ENCODE measurements around the gene KMO.

Gene KMO

DNA sequence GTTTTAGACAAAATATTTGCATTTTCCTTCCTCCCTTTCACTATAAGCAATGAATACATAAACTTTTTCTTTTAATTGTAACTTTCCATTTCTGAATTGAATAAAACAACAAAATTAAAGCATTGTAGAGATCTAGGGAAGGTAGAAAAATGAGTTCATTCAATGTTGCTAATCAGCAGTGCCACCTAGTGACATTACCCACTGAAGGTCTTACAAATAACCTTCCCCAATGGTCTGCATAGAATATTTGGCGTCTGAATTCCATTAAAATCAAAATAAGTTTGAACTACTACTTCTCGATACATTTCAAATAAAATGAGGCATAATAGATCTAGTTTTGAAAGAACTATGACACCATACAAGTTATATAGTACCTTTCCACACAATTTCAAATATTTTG is 32.3 kb upstream of the KMO start:
- TF ChIP-seq, protein P1, sequence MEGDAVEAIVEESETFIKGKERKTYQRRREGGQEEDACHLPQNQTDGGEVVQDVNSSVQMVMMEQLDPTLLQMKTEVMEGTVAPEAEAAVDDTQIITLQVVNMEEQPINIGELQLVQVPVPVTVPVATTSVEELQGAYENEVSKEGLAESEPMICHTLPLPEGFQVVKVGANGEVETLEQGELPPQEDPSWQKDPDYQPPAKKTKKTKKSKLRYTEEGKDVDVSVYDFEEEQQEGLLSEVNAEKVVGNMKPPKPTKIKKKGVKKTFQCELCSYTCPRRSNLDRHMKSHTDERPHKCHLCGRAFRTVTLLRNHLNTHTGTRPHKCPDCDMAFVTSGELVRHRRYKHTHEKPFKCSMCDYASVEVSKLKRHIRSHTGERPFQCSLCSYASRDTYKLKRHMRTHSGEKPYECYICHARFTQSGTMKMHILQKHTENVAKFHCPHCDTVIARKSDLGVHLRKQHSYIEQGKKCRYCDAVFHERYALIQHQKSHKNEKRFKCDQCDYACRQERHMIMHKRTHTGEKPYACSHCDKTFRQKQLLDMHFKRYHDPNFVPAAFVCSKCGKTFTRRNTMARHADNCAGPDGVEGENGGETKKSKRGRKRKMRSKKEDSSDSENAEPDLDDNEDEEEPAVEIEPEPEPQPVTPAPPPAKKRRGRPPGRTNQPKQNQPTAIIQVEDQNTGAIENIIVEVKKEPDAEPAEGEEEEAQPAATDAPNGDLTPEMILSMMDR (IDR thresholded peaks at IDR 0.05), result no peak
- H3K4me3 ChIP-seq, result no peak overlapping the region
- H3K27ac ChIP-seq, result no peak overlapping the region
- intact Hi-C loops (cut with DNase I; ENCODE audit: low total_unique reads), result no loop called here
- no peaks in the 10 kb centered on the region for H3K27me3 ChIP-seq
- no peak for DNase-seq
- H3K36me3 ChIP-seq, result peaks cover 74 to 96% (median 80%) of the 10 kb centered on the region in 3 donors
- H3K4me1 ChIP-seq, result no peaks in the 10 kb centered on the region
- H3K9me3 ChIP-seq, result no peaks in the 10 kb centered on the region

DNA sequence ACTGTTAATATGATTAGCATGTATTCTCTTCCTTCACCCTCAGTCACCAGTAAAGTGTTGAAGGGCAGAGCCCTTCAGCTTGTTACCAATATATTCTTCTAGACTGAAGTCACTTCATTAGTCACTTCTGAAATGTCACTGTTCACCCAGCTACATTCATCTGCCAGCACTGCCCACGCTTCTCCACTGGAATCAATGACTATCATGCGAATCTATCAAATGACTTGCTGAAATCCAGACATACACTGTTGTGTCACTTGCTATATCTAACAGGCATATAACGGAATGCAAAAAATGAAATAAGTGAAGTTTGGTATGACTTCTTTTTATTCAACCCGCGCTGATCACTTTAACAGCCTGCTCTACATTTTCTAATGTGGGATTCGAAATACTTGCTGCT is 28.7 kb upstream of the KMO start:
- H3K4me1 ChIP-seq, result no peaks in the 10 kb centered on the region
- H3K27ac ChIP-seq, result no peak overlapping the region
- H3K27me3 ChIP-seq, result no peaks in the 10 kb centered on the region
- intact Hi-C loops (cut with DNase I; ENCODE audit: low total_unique reads), result no loop called here
- no peaks in the 10 kb centered on the region for H3K9me3 ChIP-seq
- DNase-seq, result no peak
- peaks cover 74 to 89% (median 75%) of the 10 kb centered on the region in 3 donors for H3K36me3 ChIP-seq
- TF ChIP-seq, protein P1 (IDR thresholded peaks at IDR 0.05), result no peak
- H3K4me3 ChIP-seq, result no peak overlapping the region

DNA sequence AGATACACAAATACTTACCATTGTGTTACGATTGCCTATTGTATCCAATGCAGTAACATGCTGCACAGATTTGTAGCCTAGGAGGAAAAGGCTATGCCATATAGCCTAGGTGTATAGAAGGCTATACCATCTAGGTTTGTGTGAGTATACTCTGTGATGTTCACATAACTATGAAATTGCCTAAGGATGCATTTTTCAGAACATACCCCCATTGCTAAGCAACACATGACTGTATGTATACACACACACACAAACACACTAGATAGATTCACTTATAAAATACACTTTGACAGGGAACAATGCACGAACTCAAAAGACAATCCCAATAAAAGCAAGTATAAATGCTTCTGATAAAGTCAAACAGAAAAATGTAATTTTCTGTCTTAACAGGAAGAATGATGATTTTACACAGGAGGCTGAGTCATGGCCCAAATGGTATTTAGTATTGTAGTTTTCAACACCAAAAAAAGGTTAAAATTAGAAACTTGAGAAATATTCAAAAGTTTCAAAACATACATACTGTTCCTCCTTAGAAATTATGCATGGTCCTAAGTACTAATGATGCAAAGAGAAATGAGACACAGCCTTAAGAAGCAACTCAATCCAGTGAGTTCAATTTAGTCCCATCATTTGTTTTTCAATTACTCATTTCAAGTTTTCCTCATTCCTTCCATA is 24.9 kb upstream of the KMO start:
- no peaks in the 10 kb centered on the region for H3K4me1 ChIP-seq
- H3K4me3 ChIP-seq, result no peak overlapping the region
- TF ChIP-seq, protein P1 (IDR thresholded peaks at IDR 0.05), result no peak
- no peaks in the 10 kb centered on the region for H3K27me3 ChIP-seq
- no peak overlapping the region for H3K27ac ChIP-seq
- no peak for DNase-seq
- H3K9me3 ChIP-seq, result no peaks in the 10 kb centered on the region
- intact Hi-C loops (cut with DNase I; ENCODE audit: low total_unique reads), result no loop called here
- H3K36me3 ChIP-seq, result peaks cover 77 to 89% (median 79%) of the 10 kb centered on the region in 3 donors

DNA sequence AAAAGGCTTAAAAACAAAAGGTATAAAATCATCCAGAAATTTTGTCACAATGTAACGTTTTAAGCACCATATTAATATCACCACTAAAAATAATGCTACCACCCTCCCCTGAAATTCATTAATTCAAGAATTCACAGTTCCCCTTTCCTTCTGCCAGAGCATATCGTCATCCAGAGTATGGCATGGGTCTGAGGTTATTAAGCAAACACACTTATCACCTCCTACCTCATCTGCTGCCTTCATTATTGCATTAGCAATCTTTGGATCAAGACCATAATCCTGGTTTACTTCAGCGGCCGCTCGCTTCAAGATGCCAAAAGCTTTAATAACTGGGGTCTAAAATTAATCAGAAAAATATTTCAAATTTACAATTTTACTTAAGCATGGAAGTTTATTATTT is 18.8 kb upstream of the KMO start:
- TF ChIP-seq, protein P1 (IDR thresholded peaks at IDR 0.05), result no peak
- no peaks in the 10 kb centered on the region for H3K9me3 ChIP-seq

DNA sequence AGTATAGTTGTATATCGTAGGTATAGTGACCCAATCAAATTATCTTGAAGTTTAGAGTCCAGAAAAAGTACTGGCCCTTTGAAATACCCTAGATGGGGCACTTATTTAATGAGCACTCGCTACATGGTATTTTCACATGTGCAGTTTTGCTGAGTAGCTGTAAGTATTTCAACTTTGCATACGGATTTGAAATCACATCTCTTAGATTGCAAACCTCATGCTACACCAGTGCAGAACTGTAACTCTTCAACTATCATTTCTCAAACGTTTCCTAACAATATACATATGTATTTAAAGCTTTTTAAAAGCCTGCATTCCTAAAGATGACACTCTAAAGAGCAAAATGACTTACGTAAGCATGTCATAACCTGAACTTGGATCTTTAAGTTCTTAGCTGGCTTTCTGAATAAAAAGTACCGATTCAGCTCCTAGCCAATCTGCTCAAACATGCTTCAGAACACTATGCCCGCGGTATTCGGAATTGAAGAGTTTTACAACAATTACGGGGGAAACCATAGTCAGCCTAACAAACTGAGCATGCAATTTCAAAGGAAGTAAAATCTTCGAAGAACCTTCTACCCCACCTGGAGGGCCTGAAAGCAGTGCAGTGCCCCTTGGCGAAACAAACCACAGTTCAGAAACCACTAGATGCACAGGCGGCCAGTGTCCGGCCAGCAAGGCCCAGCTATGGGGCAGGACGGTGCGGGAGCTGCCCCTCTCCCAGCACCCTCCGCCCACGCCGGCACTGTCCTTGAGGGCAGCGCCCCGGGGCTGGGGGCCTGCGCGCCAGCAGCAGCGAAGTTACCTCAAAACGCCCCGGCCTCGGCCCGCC is 13.5 kb upstream of the KMO start:
- H3K4me3 ChIP-seq, result peak overlapping the region; percentile 80 to 91
- no peaks in the 10 kb centered on the region for H3K9me3 ChIP-seq
- no peaks in the 10 kb centered on the region for H3K27me3 ChIP-seq
- intact Hi-C loops (cut with DNase I; ENCODE audit: low total_unique reads), result no loop called here
- H3K36me3 ChIP-seq, result no peaks in the 10 kb centered on the region
- H3K27ac ChIP-seq, result peak overlapping the region; percentile 83 to 93
- TF ChIP-seq, protein P1 (IDR thresholded peaks at IDR 0.05), result no peak
- H3K4me1 ChIP-seq, result peaks cover 0 to 17% (median 8%) of the 10 kb centered on the region in 4 donors
- DNase-seq, result peak in 1 of 2 donors; percentile 21

More for the DNA sequence above, 18.8 kb upstream of the KMO start:
- DNase-seq, result no peak
- no peak overlapping the region for H3K27ac ChIP-seq
- intact Hi-C loops (cut with DNase I; ENCODE audit: low total_unique reads), result no loop called here
- no peak overlapping the region for H3K4me3 ChIP-seq
- H3K4me1 ChIP-seq, result peaks cover 0 to 11% (median 5%) of the 10 kb centered on the region in 4 donors
- peaks cover 30 to 47% (median 31%) of the 10 kb centered on the region in 3 donors for H3K36me3 ChIP-seq
- no peaks in the 10 kb centered on the region for H3K27me3 ChIP-seq

Measured in tibial artery (tissue), 4 donors.